Suprapubic skin (tissue), 4 donors: ENCODE results near the gene CYB561D2.

Source experiments
- POLR2A ChIP-seq, 2 donors: fragments of 450-650 bp; IDR thresholded peaks; one replicate each; pipeline ENCODE4 v1.6.1; 2017; ENCODE audit warnings: antibody characterized with exemption in 2 of 2, mild to moderate bottlenecking in 2 of 2, moderate library complexity in 2 of 2
- POLR2AphosphoS5 ChIP-seq, 3 donors: sonication (generic); formaldehyde crosslinking; IDR thresholded peaks; one replicate each; pipeline ENCODE4 v1.6.1; 2017; ENCODE audit warnings: antibody characterized with exemption in 3 of 3
- TF ChIP-seq, protein P1 (sequence below), 2 donors: fragments of 200-600 bp in 1 of 2; fragments of 450-650 bp in 1 of 2; sonication (generic) in 1 of 2; IDR thresholded peaks; one replicate each; pipeline ENCODE4 v1.5.1; 2016 to 2019; ENCODE audit warnings: antibody characterized with exemption in 2 of 2, mild to moderate bottlenecking in 1 of 2, moderate library complexity in 1 of 2

DNA sequence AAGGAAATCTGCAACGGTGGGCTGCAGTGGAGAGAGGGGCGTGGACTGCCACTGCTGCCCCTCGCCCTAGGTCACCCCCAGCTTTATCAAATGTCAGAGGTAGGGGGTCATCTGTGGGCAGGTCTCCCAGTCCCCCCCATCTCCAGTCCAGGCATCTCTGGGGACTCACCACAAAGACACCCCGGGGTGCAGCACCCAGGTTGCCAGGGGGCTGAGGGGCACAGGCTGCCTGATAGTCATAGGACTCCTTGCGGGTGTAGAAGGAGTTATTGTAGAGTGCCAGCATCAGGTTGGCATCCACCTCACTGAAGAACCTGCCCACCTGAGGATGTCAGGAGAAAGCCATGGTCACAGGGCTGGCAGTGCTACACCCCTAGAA, 15.2 kb downstream of the CYB561D2 start:
- TF ChIP-seq, protein P1, sequence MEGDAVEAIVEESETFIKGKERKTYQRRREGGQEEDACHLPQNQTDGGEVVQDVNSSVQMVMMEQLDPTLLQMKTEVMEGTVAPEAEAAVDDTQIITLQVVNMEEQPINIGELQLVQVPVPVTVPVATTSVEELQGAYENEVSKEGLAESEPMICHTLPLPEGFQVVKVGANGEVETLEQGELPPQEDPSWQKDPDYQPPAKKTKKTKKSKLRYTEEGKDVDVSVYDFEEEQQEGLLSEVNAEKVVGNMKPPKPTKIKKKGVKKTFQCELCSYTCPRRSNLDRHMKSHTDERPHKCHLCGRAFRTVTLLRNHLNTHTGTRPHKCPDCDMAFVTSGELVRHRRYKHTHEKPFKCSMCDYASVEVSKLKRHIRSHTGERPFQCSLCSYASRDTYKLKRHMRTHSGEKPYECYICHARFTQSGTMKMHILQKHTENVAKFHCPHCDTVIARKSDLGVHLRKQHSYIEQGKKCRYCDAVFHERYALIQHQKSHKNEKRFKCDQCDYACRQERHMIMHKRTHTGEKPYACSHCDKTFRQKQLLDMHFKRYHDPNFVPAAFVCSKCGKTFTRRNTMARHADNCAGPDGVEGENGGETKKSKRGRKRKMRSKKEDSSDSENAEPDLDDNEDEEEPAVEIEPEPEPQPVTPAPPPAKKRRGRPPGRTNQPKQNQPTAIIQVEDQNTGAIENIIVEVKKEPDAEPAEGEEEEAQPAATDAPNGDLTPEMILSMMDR (IDR thresholded peaks at IDR 0.05) = no peak
- no peak for TF ChIP-seq POLR2AphosphoS5 (IDR thresholded peaks at IDR 0.05)
- TF ChIP-seq POLR2A (IDR thresholded peaks at IDR 0.05) = no peak
